MM.1S (cell line): Measurements from ENCODE around the gene SEPTIN5.

Experiments used
- DNase-seq: peaks from one replicate; pipeline ENCODE4 v3.0.0-alpha.2; 2015
- H2AFZ ChIP-seq: fragments of 300-600 bp; sonication (generic); 2 replicates; pipeline ENCODE4 v1.6.0; 2016; ENCODE audit warnings: antibody characterized with exemption, low read length
- H3F3A ChIP-seq: fragments of 300-600 bp; sonication (generic); 2 replicates; pipeline ENCODE4 v1.6.1; 2016; ENCODE audit warnings: mild to moderate bottlenecking, antibody characterized with exemption, low read length, moderate library complexity, mixed read lengths; ENCODE audit not compliant: insufficient read depth
- H3K27ac ChIP-seq: fragments of 300-600 bp; sonication (generic); 2 replicates; pipeline ENCODE4 v1.5.1; 2016; ENCODE audit warnings: mild to moderate bottlenecking, low read length
- H3K27me3 ChIP-seq: fragments of 300-600 bp; sonication (generic); replicated peaks from 2 replicates; pipeline ENCODE4 v1.6.0; 2016; ENCODE audit warnings: low read length; ENCODE audit not compliant: insufficient read depth
- H3K36me3 ChIP-seq: fragments of 300-600 bp; sonication (generic); replicated peaks from 2 replicates; pipeline ENCODE4 v1.6.1; 2016; ENCODE audit warnings: mild to moderate bottlenecking, low read length, mixed read lengths; ENCODE audit not compliant: insufficient read depth
- H3K4me1 ChIP-seq: fragments of 300-600 bp; sonication (generic); 2 replicates; pipeline ENCODE4 v1.6.1; 2016; ENCODE audit warnings: low read length, mixed read lengths
- H3K4me2 ChIP-seq: fragments of 300-600 bp; sonication (generic); 2 replicates; pipeline ENCODE4 v1.6.0; 2016; ENCODE audit warnings: low read depth, low read length
- H3K4me3 ChIP-seq: fragments of 300-600 bp; sonication (generic); 2 replicates; pipeline ENCODE4 v1.5.1; 2016; ENCODE audit warnings: low read length, mixed read lengths
- H3K79me2 ChIP-seq: fragments of 300-600 bp; sonication (generic); 2 replicates; pipeline ENCODE4 v1.6.1; 2016; ENCODE audit warnings: mixed run types, low read length, mixed read lengths
- H3K9ac ChIP-seq: fragments of 300-600 bp; sonication (generic); 2 replicates; pipeline ENCODE4 v1.6.1; 2016; ENCODE audit warnings: low read length, mixed read lengths
- H3K9me2 ChIP-seq: fragments of 300-600 bp; sonication (generic); replicated peaks from 2 replicates; pipeline ENCODE4 v1.6.1; 2016; ENCODE audit warnings: mild to moderate bottlenecking, low read length, mixed read lengths; ENCODE audit not compliant: insufficient read depth
- H3K9me3 ChIP-seq: fragments of 300-600 bp; sonication (generic); replicated peaks from 2 replicates; pipeline ENCODE4 v1.6.1; 2016; ENCODE audit warnings: mild to moderate bottlenecking, low read length, mixed read lengths; ENCODE audit not compliant: insufficient read depth
- H4K20me1 ChIP-seq: fragments of 300-600 bp; sonication (generic); 2 replicates; pipeline ENCODE4 v1.6.1; 2016; ENCODE audit warnings: mild to moderate bottlenecking, low read length, moderate library complexity, mixed read lengths; ENCODE audit not compliant: insufficient read depth
- CTCF ChIP-seq: fragments of 300-600 bp; sonication (generic); IDR thresholded peaks from 2 replicates; pipeline ENCODE4 v1.5.1; 2016; ENCODE audit warnings: antibody characterized with exemption, low read length, mixed read lengths
- EZH2 ChIP-seq: fragments of 300-600 bp; sonication (generic); optimal IDR thresholded peaks from 2 replicates; pipeline ENCODE3; 2017; ENCODE audit warnings: low read depth, mild to moderate bottlenecking, antibody characterized with exemption, low read length, mixed read lengths
- EZH2phosphoT487 ChIP-seq: fragments of 300-600 bp; sonication (generic); IDR thresholded peaks from 2 replicates; pipeline ENCODE4 v1.6.1; 2018; ENCODE audit warnings: antibody characterized with exemption, low read length

SEPTIN5 gene

GRCh38 chr22:19747551-19747950, 33.2 kb downstream of the SEPTIN5 start:
- Histone ChIP-seq H3K4me2 (no peak overlapping the region), H3K4me1 (no peaks in the 10 kb centered on the region), H3K27me3 (peaks cover 81% of the 10 kb centered on the region), H3K79me2 (no peaks in the 10 kb centered on the region), H3K9ac (no peak overlapping the region), H3K4me3 (no peak overlapping the region), H2AFZ (no peak overlapping the region), H3K9me3 (no peaks in the 10 kb centered on the region), H4K20me1 (no peaks in the 10 kb centered on the region), H3K9me2 (no peaks in the 10 kb centered on the region), H3K36me3 (no peaks in the 10 kb centered on the region), H3F3A (no peaks in the 10 kb centered on the region), H3K27ac (no peak overlapping the region)
- TF ChIP-seq EZH2 (no peak), CTCF (no peak), EZH2phosphoT487 (no peak)
- DNase-seq: no peak

- no peaks in the 10 kb centered on the region for H3K36me3 ChIP-seq
- no peaks in the 10 kb centered on the region for H3K4me1 ChIP-seq
- TF ChIP-seq EZH2phosphoT487: no peak
- H4K20me1 ChIP-seq: no peaks in the 10 kb centered on the region
- no peaks in the 10 kb centered on the region for H3K9me3 ChIP-seq
- no peak overlapping the region for H3K4me3 ChIP-seq
- H3F3A ChIP-seq: no peaks in the 10 kb centered on the region
- H3K27ac ChIP-seq: no peak overlapping the region
- H3K79me2 ChIP-seq: no peaks in the 10 kb centered on the region
- no peak overlapping the region for H2AFZ ChIP-seq
- peaks cover 86% of the 10 kb centered on the region for H3K27me3 ChIP-seq
- no peak for DNase-seq
- no peak overlapping the region for H3K4me2 ChIP-seq
- no peak overlapping the region for H3K9ac ChIP-seq
- no peaks in the 10 kb centered on the region for H3K9me2 ChIP-seq
Observed at GRCh38 chr22:19748139-19748538, 33.8 kb downstream of the SEPTIN5 start.

- no peaks in the 10 kb centered on the region for H3F3A ChIP-seq
- no peaks in the 10 kb centered on the region for H3K79me2 ChIP-seq
- no peaks in the 10 kb centered on the region for H4K20me1 ChIP-seq
- H3K9me2 ChIP-seq: no peaks in the 10 kb centered on the region
- H3K4me2 ChIP-seq: no peak overlapping the region
- no peak overlapping the region for H3K9ac ChIP-seq
- no peak for DNase-seq
- H2AFZ ChIP-seq: no peak overlapping the region
- no peaks in the 10 kb centered on the region for H3K9me3 ChIP-seq
- H3K4me1 ChIP-seq: no peaks in the 10 kb centered on the region
- H3K36me3 ChIP-seq: no peaks in the 10 kb centered on the region
- H3K27ac ChIP-seq: no peak overlapping the region
- TF ChIP-seq CTCF (no peak), EZH2 (no peak), EZH2phosphoT487 (no peak)
- H3K4me3 ChIP-seq: no peak overlapping the region
- H3K27me3 ChIP-seq: peaks cover 92% of the 10 kb centered on the region
Observed at GRCh38 chr22:19748991-19749664, 34.8 kb downstream of the SEPTIN5 start.

- no peaks in the 10 kb centered on the region for H3K36me3 ChIP-seq
- H3K79me2 ChIP-seq: no peaks in the 10 kb centered on the region
- no peak overlapping the region for H2AFZ ChIP-seq
- H3F3A ChIP-seq: no peaks in the 10 kb centered on the region
- H3K27ac ChIP-seq: no peak overlapping the region
- no peak overlapping the region for H3K9ac ChIP-seq
- no peak overlapping the region for H3K4me3 ChIP-seq
- TF ChIP-seq EZH2phosphoT487 (no peak), EZH2 (no peak), CTCF (no peak)
- no peak overlapping the region for H3K4me2 ChIP-seq
- peaks cover 92% of the 10 kb centered on the region for H3K27me3 ChIP-seq
- H4K20me1 ChIP-seq: no peaks in the 10 kb centered on the region
- no peaks in the 10 kb centered on the region for H3K9me2 ChIP-seq
- no peaks in the 10 kb centered on the region for H3K4me1 ChIP-seq
- no peak for DNase-seq
- H3K9me3 ChIP-seq: no peaks in the 10 kb centered on the region
Observed at GRCh38 chr22:19749876-19750275, 35.6 kb downstream of the SEPTIN5 start.
